ENCODE measurements around the gene NUTF2.
"Not testable (repeated sequence)": the region's sequence is repeated elsewhere in the genome, so short reads cannot be mapped to it uniquely, and the experiment has no call there.

The NUTF2 gene

DNA sequence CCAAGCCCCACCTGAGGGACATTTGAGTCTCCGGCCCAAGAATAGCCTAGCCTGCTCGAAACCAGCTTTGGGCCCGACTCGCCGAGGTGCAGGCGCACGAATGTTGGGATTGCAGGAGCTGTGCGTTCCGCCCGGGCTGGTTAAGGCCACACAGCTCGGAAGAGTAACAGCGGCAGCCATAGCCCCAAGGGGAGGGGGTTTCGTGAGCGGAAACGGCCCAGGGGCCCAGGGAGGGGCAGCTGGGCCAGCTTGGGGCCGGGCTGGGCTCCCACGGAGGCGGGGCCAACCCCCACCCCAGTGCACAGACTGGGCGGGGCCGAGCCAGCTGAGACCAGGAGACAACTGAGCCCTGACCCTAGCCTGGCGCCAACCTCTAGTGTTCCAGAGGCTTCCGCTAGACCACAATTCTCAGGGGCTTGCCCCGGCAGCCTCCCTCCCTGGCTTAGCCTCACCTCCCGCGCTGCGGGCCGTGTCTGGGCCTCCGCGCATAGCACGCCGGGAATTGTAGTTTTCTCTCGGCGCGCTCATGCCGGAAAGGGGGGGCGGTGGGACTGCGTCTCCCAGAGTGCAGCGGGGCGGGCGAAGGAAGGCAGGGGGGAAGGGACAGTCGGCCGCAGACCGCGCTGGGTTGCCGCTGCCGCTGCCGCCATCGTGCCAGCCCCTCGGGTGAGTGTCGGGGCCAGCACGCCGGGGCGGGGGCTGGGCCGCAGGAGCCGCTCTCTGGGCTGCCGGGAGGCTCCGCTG is at the start of gene NUTF2:
NUTF2 (plus strand) TSS at position 614 of the 744 bp plus-strand sequence. CDS start 18,198 bp downstream, outside the sequence.
- peak; percentile 91 for DNase-seq (ENCODE audit: low read depth, low spot score)

DNA sequence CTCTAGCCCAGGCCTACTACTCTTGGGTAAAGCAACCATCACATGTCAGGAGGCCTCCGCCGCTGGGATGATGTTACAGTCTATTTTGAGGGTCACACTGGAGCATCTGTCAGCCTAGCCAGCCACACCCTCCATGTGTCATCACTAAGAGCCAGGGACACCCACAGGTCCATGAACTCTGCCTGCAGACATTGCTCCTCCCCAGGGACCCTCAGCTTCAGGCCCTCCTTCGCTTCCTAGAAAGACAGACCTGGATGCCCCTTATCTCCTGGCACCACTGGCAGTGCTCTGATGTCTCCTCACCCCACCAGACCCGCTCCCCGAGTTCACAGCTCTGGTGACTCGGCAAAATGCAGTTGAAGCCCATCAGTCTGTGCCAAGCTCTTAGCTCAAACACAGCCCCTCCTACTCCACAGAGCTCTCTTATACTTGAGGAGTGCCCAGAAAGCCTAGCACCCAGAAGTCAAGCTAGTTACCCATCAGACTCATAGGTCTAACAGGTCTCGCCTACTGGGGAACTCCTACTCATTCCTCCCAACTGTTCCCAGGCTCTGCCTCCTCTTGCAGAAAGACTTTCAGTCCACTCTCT is 46.3 kb upstream of the NUTF2 start:
- no peak for DNase-seq (ENCODE audit: low read depth, low spot score)

DNA sequence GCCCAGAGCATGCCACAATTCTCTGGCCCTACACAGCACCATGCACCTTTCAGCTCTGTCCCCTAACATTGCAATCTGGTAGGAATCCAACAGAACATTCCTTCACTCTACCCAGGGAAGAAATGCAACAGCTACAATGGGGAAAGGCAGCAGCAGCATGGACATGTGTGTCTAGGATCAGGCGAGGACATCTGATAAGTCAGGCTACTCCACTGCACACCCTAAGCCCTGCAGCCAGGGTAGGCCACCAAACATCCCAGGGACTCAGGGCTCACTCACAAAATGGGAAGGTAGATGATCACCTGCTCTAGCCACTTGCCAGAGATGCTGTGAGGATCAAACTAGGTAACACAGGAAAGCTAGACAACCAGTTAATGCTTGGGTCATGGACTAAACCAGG is 45.5 kb upstream of the NUTF2 start:
- DNase-seq (ENCODE audit: low read depth, low spot score): no peak

DNA sequence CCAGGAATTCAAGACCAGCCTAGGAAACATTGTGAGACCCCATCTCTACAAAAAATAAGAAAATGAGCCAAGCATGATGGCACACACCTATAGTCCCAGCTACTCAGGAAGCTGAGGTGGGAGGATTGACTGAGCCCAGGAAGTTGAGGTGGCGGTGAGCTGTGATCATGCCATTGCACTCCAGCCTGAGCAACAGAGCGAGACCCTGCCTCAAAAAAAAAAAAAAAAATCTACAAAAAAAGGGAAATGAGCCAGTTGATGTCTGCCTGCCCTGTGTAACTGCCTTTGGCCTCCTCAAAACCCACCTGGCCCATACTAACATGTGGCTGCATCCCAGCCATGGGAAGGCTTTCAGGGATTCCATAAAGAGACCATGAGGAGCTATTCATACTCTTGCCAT is 44.9 kb upstream of the NUTF2 start:
- no peak for DNase-seq (ENCODE audit: low read depth, low spot score)

DNA sequence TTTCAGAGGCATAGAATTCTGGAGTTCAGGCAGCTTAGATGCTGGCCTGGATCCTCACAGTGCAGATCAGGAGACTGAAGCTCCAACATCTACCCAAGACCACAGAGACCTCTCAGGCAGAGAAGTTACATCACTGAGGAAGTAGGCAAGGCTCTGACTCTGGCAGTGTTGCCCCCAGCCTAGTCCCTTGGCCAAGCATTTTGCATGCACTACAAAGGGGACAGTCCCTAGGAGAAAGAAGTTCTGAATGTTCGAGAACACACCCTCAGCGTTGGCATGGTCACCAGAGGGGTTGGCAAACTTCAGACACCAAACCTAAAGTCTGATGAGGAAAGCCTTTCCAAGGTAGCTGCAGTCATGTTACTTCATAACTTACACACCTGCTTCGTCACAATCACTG is 42.8 kb upstream of the NUTF2 start:
- no peak for DNase-seq (ENCODE audit: low read depth, low spot score)

DNA sequence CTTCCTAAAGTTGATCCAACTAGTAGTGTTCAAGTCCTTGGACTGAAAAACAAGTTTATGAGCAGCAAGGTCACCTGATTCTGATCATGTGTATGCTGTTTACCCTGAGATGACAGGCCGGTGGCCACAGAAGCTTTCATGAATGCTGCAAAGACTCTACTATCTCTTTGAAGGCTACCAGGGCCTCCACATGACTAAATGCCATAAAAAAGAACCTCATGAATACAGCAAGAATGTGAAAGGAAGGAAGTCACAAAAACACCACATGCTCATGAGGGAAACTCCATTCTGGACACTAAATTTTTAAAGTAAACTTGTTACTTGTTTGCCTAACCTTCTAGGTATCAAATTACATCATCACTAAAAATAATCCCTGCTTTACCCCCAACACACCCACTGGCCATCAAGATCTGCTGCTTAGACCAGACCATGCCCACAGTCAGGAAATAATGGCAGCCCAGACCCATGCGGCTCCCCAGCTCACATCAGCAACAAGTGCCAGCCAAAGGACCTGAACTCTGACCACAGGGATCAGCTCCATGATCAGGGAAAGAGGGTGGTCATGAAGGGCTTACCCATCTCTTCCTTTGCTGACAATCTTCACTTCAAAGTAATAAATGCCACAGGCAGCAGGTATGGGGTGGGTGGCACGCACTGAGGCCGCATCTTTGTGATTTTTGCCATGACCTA is 41.7 kb upstream of the NUTF2 start:
- no peak for DNase-seq (ENCODE audit: low read depth, low spot score)

DNA sequence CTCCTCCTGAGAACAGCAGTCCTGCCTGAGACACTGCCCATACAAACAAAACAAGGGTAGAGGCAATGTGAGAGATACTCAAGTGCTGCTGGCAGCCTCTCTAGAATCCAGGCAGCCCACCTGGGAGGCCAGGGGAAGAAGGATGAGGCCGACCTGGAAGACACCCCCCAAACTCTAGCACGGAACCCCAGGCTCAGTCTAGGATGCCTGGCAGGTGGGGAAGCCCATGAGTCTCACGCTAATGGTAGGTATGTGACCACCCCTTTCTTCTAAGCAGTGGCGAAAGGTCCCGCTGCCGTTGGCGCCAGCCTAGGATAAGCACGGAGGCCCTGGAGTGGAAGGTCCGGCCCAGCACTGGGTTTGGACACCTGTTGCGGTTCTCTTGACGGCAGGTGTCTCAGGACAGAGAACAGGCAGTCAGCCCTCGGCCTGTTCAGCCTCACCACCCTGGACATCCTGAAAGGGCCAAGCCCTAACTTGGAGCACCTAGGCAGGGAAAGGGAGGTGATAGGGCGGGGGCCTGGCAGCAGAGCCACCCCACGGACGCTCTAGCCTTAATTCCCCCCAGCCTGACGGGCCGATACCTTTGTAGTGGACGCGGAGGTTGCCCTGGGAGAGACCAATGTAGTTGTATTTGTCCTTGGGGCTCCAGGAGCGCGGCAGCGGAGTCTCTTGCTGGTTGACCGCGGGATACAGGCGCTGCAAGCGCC is 40.9 kb upstream of the NUTF2 start:
- DNase-seq (ENCODE audit: low read depth, low spot score): no peak

DNA sequence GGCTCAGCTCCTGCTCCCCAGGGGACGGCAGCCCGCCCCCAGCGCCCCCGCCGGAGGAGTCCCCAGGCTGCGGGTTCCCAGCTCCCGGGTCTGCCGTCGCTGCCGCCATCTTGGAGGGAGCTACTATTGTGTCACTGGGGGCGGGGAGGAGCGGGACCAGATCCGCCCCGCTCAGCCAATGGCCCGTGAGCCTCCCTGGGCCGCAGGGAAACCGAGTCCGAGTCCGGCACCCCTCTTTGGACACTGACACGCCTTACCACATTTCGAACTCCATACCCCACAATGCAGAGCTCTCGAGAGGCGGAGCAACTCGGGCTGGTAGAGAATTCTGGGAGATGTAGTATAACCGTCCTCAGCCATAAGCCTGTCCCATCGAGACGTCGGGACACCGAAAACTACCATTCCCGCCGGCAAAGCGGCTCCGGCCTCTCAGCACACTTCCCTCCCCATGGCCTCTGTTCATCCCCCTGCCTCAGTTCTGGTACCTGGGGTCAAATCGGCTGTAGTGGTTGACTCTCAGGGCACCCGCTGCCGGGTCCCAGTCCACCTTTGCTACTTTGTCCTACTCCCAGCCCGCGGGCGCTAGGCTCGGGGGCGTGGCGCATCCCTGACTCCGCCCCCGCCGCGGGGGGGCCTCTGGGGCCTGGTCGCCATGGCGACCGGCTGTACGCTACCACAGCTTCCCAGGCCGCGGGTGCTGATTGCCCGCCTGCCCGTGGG is 40.1 kb upstream of the NUTF2 start, which contains the start of the genes RANBP10 and TSNAXIP1:
RANBP10 (minus strand) TSS at position 133 of the 720 bp plus-strand sequence; CDS start at position 109, 24 bp downstream.
TSNAXIP1 (plus strand) TSS at position 462 of the 720 bp plus-strand sequence. CDS start 261 bp downstream, outside the sequence.
- DNase-seq (ENCODE audit: low read depth, low spot score): peak; percentile 94

DNA sequence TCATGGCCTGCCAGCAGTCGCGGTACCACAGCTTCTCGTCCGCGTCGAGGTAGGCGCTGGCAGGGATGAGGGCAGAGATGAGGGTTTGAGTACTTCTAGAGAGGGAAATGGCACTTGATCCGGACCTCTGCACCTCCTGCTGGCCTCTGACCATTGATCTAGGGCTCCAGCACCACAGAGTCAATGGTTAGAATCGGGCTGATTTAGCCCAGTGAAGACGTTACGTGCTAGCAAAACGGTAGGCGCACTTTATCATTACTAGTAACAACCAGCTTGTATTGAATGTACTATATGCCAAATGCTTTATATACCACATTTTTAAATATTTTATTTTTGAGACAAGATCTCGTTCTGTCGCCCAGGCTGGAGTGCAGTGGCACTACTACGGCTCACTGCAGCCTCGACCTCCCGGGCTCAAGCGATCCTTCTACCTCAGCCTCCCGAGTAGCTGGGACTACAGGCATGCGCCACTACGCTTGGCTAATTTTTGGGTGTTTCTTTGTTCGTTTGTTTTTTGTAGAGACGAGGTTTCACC is 39.5 kb upstream of the NUTF2 start:
- DNase-seq (ENCODE audit: low read depth, low spot score): no peak

DNA sequence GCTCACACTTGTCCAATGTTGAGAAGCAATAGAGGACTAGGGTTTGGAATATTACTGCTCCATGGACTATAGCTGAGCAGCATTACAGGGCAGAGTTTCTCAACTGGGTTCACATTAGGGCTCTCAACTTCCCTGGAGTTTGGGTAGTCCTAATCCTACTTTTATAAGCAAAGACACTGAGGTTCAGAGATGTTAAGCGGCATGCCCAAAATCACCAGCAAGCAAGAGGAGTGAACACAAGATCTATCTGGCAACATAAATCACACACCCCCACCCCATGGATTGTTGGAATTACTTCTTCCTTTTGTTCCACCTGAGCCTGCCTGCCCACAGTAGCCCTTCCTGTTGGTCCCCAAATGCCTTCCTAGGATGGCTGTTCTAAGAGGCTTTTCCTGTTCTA is 34.8 kb upstream of the NUTF2 start:
- no peak for DNase-seq (ENCODE audit: low read depth, low spot score)

DNA sequence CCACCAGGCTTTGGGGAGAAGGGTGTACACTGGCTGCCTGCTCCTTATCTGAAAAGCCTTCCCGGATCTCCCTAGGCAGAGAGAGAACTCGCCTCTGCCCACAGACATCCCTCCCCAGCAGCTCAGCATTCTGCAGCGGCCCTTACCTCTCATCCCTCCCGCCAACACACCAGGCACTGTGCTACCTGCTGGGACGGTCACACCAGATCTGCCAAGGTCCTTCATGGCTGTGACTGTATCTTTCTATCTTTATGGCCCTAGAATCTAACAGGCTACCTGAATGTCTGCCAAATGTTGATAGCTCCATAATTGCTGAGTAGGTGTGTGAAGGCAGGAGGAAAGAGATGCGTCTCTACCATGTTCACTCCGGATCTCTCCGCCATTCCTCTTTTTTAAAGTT is 32.2 kb upstream of the NUTF2 start:
- no peak for DNase-seq (ENCODE audit: low read depth, low spot score)

DNA sequence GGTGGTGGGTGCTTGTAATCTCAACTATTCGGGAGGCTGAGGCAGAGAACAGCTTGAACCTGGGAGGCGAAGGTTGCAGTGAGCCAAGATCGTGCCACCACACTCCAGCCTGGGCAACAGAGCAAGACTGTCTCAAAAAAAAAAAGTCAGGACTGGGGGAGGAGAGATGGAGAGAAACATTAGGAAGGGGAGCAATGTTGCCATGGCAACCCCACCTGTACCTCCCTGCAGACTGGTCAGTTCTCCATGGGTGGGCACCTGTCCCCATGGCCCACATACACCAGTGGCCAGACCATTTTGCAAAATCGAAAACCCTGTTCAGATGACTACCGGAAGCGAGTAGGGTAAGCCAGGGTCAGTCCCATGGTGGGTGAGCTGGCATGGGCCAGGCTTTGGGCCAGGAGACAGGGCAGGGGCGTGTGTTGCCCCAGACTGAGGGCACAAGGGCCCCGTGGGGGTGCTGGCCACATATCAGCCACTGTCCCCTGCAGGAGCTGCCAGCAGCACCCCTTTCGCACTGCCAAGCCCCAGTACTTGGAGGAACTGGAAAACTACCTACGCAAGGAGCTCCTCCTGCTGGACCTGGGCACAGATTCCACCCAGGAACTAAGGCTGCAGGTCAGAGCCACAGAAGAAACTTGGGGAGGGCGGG is 26.0 kb upstream of the NUTF2 start:
- DNase-seq (ENCODE audit: low read depth, low spot score): no peak

DNA sequence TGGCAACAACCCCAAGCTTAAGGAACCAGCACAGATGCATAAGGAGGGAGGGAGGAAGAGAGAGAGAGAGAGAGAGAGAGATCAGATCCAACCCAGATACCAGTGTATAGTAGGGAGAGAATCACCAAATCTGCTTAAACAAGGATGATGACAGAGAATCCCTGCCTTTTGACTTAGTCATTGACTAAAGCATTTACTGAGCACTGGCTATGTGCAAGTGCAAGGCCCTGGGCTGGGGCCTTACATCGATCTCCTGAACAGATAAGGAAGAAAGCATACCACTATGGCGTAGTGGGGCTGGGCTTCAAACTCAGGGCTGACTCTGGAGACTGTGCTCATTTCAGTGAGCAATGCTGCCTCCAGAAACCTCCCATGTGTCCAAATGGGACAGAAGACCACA is 24.2 kb upstream of the NUTF2 start:
- no peak for DNase-seq (ENCODE audit: low read depth, low spot score)

DNA sequence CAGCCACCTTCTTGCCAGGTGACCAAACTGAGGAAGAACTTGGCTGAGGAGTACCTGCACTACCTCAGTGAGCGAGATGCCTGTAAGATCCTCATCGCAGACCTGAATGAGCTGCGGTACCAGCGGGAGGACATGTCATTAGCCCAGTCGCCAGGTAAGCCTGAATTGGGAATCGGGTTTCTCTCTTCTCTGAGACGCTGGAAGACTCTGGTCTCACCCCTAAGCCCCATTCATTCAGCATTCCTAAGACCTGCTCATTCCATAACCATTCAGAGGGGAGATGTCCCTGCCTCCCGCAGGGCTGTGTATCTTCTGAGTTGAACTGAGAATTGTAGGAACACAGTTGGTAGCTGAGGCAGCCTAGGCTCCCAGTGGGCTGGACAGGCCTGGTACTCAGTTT is 21.6 kb upstream of the NUTF2 start:
- DNase-seq (ENCODE audit: low read depth, low spot score): no peak

DNA sequence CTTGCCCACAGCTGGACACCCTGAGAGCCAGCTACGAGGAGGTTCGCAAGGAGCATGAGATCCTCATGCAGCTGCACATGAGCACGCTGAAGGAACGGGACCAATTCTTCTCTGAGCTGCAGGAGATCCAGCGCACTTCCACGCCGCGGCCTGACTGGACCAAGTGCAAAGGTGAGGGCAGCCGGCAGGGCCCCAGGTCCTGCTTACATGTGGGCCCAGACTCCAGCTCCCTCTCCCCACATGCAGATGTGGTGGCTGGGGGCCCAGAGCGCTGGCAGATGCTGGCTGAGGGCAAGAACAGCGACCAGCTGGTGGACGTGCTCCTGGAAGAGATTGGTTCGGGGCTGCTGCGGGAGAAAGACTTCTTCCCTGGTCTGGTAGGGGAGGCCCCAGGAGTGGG is 20.8 kb upstream of the NUTF2 start:
- no peak for DNase-seq (ENCODE audit: low read depth, low spot score)

DNA sequence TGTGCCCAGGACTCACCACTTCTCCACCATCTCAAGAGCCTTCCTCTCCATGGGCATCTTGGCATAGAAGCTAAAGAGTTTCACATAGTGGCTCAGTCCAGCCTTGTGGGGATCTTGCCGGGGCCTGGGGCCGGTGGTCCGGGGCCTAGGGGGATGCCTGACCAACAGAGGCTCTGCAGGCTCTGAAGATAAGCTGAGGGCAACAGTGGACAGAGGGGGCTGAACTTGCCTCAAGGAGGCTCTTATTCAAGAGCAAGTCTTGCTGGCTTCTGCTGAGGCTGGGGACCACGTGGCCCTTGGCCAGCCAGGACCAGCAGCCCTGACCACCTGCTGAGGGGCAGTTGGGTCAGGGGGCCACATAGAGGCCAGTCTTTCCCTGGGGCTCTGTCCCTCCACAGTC is 18.1 kb upstream of the NUTF2 start:
- DNase-seq (ENCODE audit: low read depth, low spot score): no peak

DNA sequence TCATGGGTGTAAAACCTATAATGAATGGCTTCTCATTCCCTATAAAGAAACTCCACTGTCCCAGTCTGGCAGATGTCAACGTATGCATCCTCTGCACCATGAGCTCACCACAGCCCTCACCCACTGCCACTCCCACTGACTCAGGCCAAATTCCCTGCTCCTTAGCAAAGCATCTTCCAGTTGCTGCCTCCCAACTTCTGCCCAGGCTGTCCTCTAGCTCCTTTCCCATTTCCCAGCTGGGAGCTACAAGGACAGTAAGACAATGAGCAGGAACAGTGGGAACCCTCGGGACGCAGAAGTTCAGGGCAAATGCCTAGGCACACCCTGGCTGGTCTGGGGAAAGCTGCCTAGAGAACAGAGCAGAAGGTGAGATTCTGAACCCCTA is 13.7 kb upstream of the NUTF2 start:
- DNase-seq (ENCODE audit: low read depth, low spot score): no peak

DNA sequence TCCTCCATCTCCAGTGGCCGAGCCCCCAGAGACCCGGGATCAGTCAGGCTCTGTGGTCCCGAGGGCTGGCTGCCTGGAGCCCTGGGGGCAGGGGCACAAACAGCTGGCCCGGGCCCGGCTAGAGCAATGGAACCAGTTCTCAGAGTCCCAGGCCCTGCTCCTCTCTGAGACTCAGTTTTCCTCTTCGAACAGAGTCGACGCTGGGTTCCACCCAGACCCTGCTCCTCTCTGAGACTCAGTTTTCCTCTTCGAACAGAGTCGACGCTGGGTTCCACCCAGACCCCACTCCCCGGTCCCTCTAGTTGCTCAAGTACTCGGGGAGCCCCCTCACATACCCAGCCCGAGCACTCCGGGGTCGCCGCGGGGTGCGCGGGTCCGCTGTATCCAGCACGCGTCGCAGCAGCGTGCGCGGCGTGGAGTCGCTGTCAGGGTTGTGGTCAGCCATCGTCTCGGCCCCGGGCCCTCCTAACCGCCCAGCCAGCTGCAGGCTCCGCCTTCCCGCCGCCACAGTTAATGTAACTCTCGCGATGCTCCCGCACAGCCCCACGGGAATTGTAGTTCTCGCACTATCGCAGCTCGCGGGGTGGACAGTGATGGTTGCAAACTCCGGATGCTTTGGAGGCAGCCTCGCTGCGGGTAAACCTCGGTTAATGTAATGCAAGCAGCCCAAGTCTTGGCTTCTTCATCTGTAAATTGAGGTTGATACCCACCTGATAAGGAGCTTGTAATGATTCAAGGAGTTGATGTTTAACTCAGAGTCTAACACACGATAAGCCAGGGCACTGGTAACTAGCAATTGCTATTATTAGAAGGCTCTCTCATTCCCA is 13.1 kb upstream of the NUTF2 start:
- DNase-seq (ENCODE audit: low read depth, low spot score): peak; percentile 82

DNA sequence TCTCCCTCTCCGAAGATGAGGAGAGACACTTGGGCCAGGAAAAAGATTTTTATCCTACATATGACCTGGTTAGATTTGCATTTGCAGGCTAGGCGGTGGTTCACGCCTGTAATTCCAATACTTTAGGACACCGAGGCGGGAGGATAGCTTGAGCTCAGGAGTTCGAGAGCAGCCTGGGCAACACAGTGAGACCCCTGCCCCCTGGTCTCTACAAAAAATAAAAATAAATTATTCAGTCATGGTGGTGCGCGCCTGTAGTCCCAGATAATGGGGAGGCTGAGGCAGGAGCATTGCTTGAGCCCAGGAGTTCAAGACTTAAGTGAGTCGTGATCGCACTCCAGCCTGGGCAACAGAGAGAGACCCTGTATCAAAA is 12.5 kb upstream of the NUTF2 start:
- no peak for DNase-seq (ENCODE audit: low read depth, low spot score)

DNA sequence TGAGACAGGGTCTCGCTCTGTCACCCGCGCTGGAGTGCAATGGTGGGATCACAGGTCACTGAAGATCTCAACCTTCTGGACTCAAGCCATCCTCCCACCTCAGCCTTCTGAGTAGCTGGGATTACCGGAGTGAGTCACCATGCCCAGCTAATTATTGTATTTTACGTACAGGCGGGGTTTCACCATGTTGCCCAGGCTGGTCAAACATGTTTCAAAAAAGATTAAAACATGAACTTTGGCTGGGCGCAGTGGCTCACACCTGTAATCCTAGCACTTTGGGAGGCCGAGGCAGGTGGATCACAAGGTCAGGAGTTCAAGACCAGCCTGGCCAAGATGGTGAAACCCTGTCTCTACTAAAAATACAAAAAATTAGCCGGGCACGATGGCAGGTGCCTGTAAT is 9.5 kb upstream of the NUTF2 start:
- not testable (repeated sequence) for DNase-seq (ENCODE audit: low read depth, low spot score)
